ENCODE measurements around the gene DMAC2L.
"Not testable (repeated sequence)": the region's sequence is repeated elsewhere in the genome, so short reads cannot be mapped to it uniquely, and the experiment has no call there.

DMAC2L gene

DNA sequence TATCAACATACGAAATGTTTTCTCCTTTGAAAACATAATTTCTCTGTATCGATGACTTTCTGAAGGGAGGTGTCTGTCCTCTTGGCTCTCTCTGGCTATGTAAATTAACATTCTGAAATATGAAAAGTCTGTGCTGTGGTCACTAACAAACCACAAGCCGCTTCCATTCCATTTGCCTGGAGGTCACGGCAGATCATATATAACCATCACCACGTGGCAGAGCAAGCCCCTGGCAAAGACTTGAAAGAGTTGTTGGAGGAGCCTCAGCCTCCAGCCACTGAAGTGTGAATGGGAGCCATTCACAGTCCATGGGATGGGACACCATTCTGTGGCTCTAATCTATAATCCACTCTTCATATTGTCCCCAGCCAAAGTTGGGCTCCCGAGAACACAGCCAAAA is 45.0 kb downstream of the DMAC2L start:
- Histone ChIP-seq H3K9me3 (ENCODE audit: severe bottlenecking) (no peaks in the 10 kb centered on the region), H3K4me3 (ENCODE audit: low read depth, low read length) (no peak overlapping the region), H3K27me3 (ENCODE audit: insufficient read depth, low read depth, severe bottlenecking) (no peaks in the 10 kb centered on the region), H3K27ac (no peak overlapping the region), H3K36me3 (no peaks in the 10 kb centered on the region)
- DNase-seq = no peak
- TF ChIP-seq, protein P1, sequence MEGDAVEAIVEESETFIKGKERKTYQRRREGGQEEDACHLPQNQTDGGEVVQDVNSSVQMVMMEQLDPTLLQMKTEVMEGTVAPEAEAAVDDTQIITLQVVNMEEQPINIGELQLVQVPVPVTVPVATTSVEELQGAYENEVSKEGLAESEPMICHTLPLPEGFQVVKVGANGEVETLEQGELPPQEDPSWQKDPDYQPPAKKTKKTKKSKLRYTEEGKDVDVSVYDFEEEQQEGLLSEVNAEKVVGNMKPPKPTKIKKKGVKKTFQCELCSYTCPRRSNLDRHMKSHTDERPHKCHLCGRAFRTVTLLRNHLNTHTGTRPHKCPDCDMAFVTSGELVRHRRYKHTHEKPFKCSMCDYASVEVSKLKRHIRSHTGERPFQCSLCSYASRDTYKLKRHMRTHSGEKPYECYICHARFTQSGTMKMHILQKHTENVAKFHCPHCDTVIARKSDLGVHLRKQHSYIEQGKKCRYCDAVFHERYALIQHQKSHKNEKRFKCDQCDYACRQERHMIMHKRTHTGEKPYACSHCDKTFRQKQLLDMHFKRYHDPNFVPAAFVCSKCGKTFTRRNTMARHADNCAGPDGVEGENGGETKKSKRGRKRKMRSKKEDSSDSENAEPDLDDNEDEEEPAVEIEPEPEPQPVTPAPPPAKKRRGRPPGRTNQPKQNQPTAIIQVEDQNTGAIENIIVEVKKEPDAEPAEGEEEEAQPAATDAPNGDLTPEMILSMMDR (IDR thresholded peaks at IDR 0.05; ENCODE audit: low read depth, low read length) = no peak

- Histone ChIP-seq H3K27me3 (ENCODE audit: insufficient read depth, low read depth, severe bottlenecking) (no peaks in the 10 kb centered on the region), H3K27ac (no peak overlapping the region), H3K36me3 (no peaks in the 10 kb centered on the region), H3K9me3 (ENCODE audit: severe bottlenecking) (no peaks in the 10 kb centered on the region), H3K4me3 (ENCODE audit: low read depth, low read length) (no peak overlapping the region)
- TF ChIP-seq, protein P1 (IDR thresholded peaks at IDR 0.05; ENCODE audit: low read depth, low read length) = no peak
- DNase-seq = no peak
These were observed 45.8 kb downstream of the DMAC2L start for GRCh38 chr14:50357753-50358395.

GRCh38 chr14:50359631-50360030 is 47.5 kb downstream of the DMAC2L start:
- TF ChIP-seq, protein P1 (IDR thresholded peaks at IDR 0.05; ENCODE audit: low read depth, low read length) = no peak
- no peaks in the 10 kb centered on the region for H3K9me3 ChIP-seq (ENCODE audit: severe bottlenecking)

DNA sequence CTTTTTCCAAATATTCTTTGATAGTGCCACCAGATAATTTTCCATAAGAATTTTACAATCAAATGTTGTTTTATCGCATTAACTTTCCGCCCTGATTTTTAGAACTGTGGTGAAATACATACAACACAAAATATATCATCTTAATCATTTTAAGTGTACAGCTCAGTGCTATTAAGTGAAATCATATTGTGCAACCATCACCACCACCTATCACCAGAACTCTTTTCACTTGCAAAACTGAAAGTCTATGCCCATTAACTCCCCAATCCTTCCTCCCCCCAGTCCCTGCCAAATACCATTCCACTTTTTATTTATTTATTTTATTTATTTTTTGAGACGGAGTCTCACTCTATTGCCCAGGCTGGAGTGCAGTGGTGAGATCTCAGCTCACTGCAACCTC is 48.0 kb downstream of the DMAC2L start:
- DNase-seq = no peak
- no peaks in the 10 kb centered on the region for H3K36me3 ChIP-seq
- H3K4me3 ChIP-seq (ENCODE audit: low read depth, low read length) = no peak overlapping the region
- H3K27me3 ChIP-seq (ENCODE audit: insufficient read depth, low read depth, severe bottlenecking) = no peaks in the 10 kb centered on the region
- TF ChIP-seq, protein P1 (IDR thresholded peaks at IDR 0.05; ENCODE audit: low read depth, low read length) = no peak
- H3K9me3 ChIP-seq (ENCODE audit: severe bottlenecking) = no peaks in the 10 kb centered on the region
- no peak overlapping the region for H3K27ac ChIP-seq

More at GRCh38 chr14:50359631-50360030, 47.5 kb downstream of the DMAC2L start:
- no peaks in the 10 kb centered on the region for H3K27me3 ChIP-seq (ENCODE audit: insufficient read depth, low read depth, severe bottlenecking)
- no peak overlapping the region for H3K4me3 ChIP-seq (ENCODE audit: low read depth, low read length)
- no peak overlapping the region for H3K27ac ChIP-seq
- no peak for DNase-seq
- H3K36me3 ChIP-seq = no peaks in the 10 kb centered on the region

GRCh38 chr14:50360851-50361250 is 48.7 kb downstream of the DMAC2L start:
- no peak overlapping the region for H3K27ac ChIP-seq
- DNase-seq = no peak

GRCh38 chr14:50361473-50362403 is 49.6 kb downstream of the DMAC2L start:
- H3K27ac ChIP-seq; DNase-seq; H3K9me3 ChIP-seq (ENCODE audit: severe bottlenecking); H3K4me3 ChIP-seq (ENCODE audit: low read depth, low read length); H3K27me3 ChIP-seq (ENCODE audit: insufficient read depth, low read depth, severe bottlenecking); H3K36me3 ChIP-seq: not testable (repeated sequence)

More at GRCh38 chr14:50360851-50361250, 48.7 kb downstream of the DMAC2L start:
- no peaks in the 10 kb centered on the region for H3K9me3 ChIP-seq (ENCODE audit: severe bottlenecking)
- H3K4me3 ChIP-seq (ENCODE audit: low read depth, low read length) = no peak overlapping the region
- H3K36me3 ChIP-seq = no peaks in the 10 kb centered on the region
- H3K27me3 ChIP-seq (ENCODE audit: insufficient read depth, low read depth, severe bottlenecking) = no peaks in the 10 kb centered on the region
- TF ChIP-seq, protein P1 (IDR thresholded peaks at IDR 0.05; ENCODE audit: low read depth, low read length) = no peak
